Lung (tissue), 12 donors: ENCODE results near the gene MEF2D. TPM values are rescaled to one million over a fixed set of nuclear protein-coding genes. Genes with fewer than 3 reads are reported as not detected.

ENCODE experiments used
- ATAC-seq: fragments of 200-7000 bp; cut with Tn5 transposase; one replicate; pipeline ENCODE4 v1.9.1; 2020; ENCODE audit warnings: moderate number of reproducible peaks; ENCODE audit not compliant: insufficient read depth, low FRiP score
- DNase-seq, 3 donors: peaks; one replicate each; pipeline ENCODE4 v3.0.0-alpha.2; 2013 to 2017
- H3K27ac ChIP-seq, 2 donors: one replicate each; pipeline ENCODE4 v1.5.1; 2013; ENCODE audit warnings: mild to moderate bottlenecking in 2 of 2, moderate library complexity in 2 of 2, control low read depth in 1 of 2, inconsistent platforms in 1 of 2, low read depth in 1 of 2, low read length in 1 of 2
- H3K27me3 ChIP-seq, 3 donors: one replicate each; pipeline ENCODE4 v1.5.1; 2013; ENCODE audit warnings: low read length in 2 of 3; ENCODE audit not compliant: control insufficient read depth in 3 of 3, insufficient read depth in 3 of 3
- H3K36me3 ChIP-seq, 4 donors: one replicate each; pipeline ENCODE4 v1.5.1; 2013; ENCODE audit warnings: low read length in 4 of 4, mild to moderate bottlenecking in 1 of 4, moderate library complexity in 1 of 4; ENCODE audit not compliant: control insufficient read depth in 4 of 4, insufficient read depth in 4 of 4
- H3K4me1 ChIP-seq, 5 donors: one replicate each; pipeline ENCODE4 v1.5.1; 2013; ENCODE audit warnings: low read length in 5 of 5, mild to moderate bottlenecking in 2 of 5, moderate library complexity in 1 of 5; ENCODE audit not compliant: control insufficient read depth in 5 of 5, insufficient read depth in 5 of 5
- H3K4me3 ChIP-seq: one replicate; pipeline ENCODE4 v1.5.1; 2013; ENCODE audit warnings: mild to moderate bottlenecking, control low read depth, moderate library complexity
- H3K9ac ChIP-seq, 2 donors: one replicate each; pipeline ENCODE4 v1.5.1; 2013; ENCODE audit warnings: low read length in 2 of 2, control low read depth in 1 of 2; ENCODE audit not compliant: insufficient read depth in 1 of 2
- H3K9me3 ChIP-seq, 4 donors: one replicate each; pipeline ENCODE4 v1.5.1; 2013; ENCODE audit warnings: low read length in 3 of 4, mild to moderate bottlenecking in 1 of 4, moderate library complexity in 1 of 4; ENCODE audit not compliant: control insufficient read depth in 4 of 4, insufficient read depth in 3 of 4
- WGBS, 2 donors: extraction: QIAGEN DNeasy Blood & Tissue Kit; methylation state at CpG; one replicate each; pipeline ENCODE4 v1.1.7; 2013; 5-methylcytosine and 5-hydroxymethylcytosine counted together
- polyA plus RNA-seq, 2 donors: library from polyadenylated mRNA; stranded (reverse); fragments of 200-250 nt; gene quantifications; one replicate each; pipeline ENCODE4 v1.2.1, GENCODE V29; 2013
- total RNA-seq, 2 donors: library from RNA; depleted of rRNA in 1 of 2; stranded (reverse); fragments of >200 nt in 1 of 2; gene quantifications; one replicate each; pipeline ENCODE4 v1.2.1, GENCODE V29; 2014 to 2021
- TF ChIP-seq, protein P1 (sequence below): IDR thresholded peaks from 2 replicates; pipeline ENCODE4 v1.5.1; 2012; ENCODE audit warnings: mild to moderate bottlenecking; ENCODE audit errors: control extremely low read depth, extremely low read depth
- donor health status: control.
- donor health status: control.
- donor health status: Bipolar disorder and iron deficiency.
- donor health status: healthy.
- donor health status: DM: yes; HTN: yes; CAD: no.

The MEF2D gene
- total and polyA plus RNA-seq, 4 donors = 23.0 to 52.5 (median 23.1) TPM

DNA sequence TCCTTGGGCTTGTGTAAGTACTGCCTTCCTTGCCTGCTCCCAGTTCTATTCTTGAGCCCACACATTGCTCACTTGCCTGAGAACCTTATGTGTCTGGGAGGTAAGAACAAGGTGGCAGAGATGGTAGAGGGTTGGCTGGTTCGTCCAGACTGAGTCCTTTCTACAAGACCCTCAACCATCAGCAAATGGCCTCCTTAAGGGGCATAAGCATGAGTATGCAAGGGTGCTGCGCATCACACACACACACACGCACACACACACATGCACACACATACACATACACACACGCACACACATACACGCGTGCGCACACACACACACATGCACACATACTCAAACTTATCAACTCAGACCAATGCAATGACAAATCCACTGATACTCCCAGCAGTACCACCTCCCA is 74.6 kb downstream of the MEF2D start:
- ATAC-seq = no peak
- Histone ChIP-seq H3K9me3 (no peaks in the 10 kb centered on the region), H3K27ac (no peak overlapping the region), H3K4me1 (peaks cover 0 to 11% (median 4%) of the 10 kb centered on the region in 5 donors), H3K36me3 (no peaks in the 10 kb centered on the region), H3K9ac (no peak overlapping the region), H3K4me3 (no peak overlapping the region), H3K27me3 (peaks cover 7 to 98% (median 91%) of the 10 kb centered on the region in 3 donors)
- DNase-seq = no peak
- 91 to 93% methylated on average over 7 of the region's 7 CpGs for WGBS, 2 donors
- TF ChIP-seq, protein P1, sequence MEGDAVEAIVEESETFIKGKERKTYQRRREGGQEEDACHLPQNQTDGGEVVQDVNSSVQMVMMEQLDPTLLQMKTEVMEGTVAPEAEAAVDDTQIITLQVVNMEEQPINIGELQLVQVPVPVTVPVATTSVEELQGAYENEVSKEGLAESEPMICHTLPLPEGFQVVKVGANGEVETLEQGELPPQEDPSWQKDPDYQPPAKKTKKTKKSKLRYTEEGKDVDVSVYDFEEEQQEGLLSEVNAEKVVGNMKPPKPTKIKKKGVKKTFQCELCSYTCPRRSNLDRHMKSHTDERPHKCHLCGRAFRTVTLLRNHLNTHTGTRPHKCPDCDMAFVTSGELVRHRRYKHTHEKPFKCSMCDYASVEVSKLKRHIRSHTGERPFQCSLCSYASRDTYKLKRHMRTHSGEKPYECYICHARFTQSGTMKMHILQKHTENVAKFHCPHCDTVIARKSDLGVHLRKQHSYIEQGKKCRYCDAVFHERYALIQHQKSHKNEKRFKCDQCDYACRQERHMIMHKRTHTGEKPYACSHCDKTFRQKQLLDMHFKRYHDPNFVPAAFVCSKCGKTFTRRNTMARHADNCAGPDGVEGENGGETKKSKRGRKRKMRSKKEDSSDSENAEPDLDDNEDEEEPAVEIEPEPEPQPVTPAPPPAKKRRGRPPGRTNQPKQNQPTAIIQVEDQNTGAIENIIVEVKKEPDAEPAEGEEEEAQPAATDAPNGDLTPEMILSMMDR = no peak

DNA sequence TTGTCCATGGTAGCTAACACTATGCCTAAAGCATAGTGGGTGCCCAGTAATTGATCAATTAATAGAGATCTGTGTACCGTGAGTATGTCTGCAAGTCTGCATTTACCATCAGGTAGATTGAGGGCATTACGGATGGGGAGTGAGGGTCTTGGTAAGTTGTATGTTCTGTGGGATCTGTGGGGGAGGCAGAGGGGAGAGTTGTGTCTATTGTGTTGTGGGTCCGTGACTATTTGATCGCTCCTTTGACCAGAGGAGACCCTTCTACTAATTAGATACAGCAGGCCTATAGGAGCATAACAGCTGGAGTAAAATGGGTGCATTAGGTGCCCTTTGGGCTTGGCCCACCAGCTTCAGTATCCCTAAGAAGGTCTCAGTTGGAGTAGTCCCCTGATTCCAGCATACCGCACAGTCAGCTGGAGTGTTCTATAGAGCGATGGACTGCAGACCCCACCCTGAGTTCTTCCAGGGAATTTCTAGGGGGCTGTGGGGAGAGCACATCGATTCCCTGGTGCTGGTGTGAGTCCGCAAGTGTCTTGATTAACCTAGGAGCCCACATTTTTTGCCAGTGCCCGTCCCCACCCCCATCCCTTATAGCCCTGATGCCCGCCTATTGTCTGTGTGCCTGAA is 75.7 kb downstream of the MEF2D start:
- Histone ChIP-seq H3K27me3 (peaks cover 7 to 98% (median 93%) of the 10 kb centered on the region in 3 donors), H3K4me1 (peaks cover 0 to 16% (median 4%) of the 10 kb centered on the region in 5 donors), H3K9ac (no peak overlapping the region), H3K9me3 (no peaks in the 10 kb centered on the region), H3K36me3 (no peaks in the 10 kb centered on the region), H3K4me3 (no peak overlapping the region), H3K27ac (no peak overlapping the region)
- ATAC-seq (no peak), DNase-seq (no peak)
- WGBS, 2 donors = 78 to 80% methylated on average over 10 of the region's 10 CpGs
- TF ChIP-seq, protein P1 = no peak

DNA sequence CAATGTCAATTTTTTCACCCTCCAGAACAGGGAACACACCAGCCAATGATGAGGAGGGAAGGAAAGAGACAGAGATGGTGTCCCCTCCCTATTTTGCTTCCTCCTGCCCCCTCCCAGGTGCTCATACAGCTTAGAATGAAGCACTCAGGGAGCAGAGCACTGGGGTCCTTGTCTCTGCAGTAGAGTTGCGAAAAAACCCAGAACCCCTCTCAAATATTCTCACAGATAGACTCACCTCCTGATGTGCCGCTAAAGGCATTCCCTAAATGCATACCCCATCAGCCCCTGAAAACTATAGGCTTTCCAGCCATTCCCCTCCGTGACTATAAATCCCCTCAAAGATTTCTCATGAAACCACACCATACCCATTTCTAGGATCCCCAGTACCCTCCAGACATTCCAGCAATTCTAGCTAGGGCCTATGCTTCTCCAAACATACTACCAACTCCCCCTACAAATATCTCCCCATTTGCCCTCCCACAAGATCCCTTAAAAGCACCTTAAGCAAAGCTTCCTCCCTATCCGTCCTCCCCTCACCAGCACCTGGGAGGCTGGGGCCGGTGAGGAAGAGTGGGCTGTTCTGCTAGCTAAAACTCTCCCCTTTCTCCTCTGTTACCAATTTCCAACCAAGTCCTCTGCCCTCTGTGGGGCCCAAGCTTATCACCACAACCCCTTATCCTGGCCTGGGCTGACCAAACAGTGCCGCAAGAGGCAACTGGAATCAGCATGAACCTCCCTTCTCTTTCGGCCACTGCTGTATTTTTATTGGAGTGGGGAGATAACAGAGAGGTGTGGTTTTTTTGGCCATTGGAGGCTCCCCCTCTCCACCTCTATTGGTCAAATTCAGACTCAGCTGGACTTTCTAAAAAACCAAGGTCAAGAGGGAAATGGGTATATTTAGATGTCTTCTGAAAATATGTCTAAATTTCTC is 76.9 kb downstream of the MEF2D start:
- Histone ChIP-seq H3K27me3 (peaks cover 7 to 98% (median 93%) of the 10 kb centered on the region in 3 donors), H3K4me3 (no peak overlapping the region), H3K4me1 (peaks cover 0 to 17% (median 4%) of the 10 kb centered on the region in 5 donors), H3K9me3 (no peaks in the 10 kb centered on the region), H3K36me3 (no peaks in the 10 kb centered on the region), H3K27ac (no peak overlapping the region), H3K9ac (no peak overlapping the region)
- TF ChIP-seq, protein P1 = no peak
- ATAC-seq = no peak
- no peak for DNase-seq
- 48 to 51% methylated on average over 7 of the region's 7 CpGs for WGBS, 2 donors
